ENCODE measurements around the gene STAP1. TPM values are rescaled to one million over a fixed set of nuclear protein-coding genes. Genes with fewer than 3 reads are reported as not detected.

The STAP1 gene
- total RNA-seq: not detected in 2 replicates

GRCh38 chr4:67558493-67558892 lies at the start of gene STAP1:
STAP1 (plus strand) TSS chr4:67558727; CDS start chr4:67558810, 83 bp downstream.

GRCh38 chr4:67545199-67546003 lies 13.1 kb upstream of the STAP1 start, which contains the start of gene CENPC:
CENPC (minus strand) TSS chr4:67545503; CDS start chr4:67545355, 148 bp downstream.

Other genes with a start within 250 kb of the STAP1 start
- 8.7 and 10.3 TPM in 2 replicates for gene CENPC, start 13.2 kb upstream of the STAP1 start, total RNA-seq
- 59.7 and 87.9 TPM in 2 replicates for gene UBA6, start 142.4 kb downstream of the STAP1 start, total RNA-seq
- gene GNRHR, start 195.7 kb downstream of the STAP1 start, total RNA-seq: not detected in 2 replicates